Parathyroid adenoma (tissue), 2 donors: ENCODE measurements around the gene CWC27.

Experiments
- H2AFZ ChIP-seq: fragments of 300-600 bp; sonication (generic); one replicate; pipeline ENCODE4 v1.7.0; 2017; ENCODE audit warnings: antibody characterized with exemption, mild to moderate bottlenecking
- H3K27ac ChIP-seq: fragments of 300-600 bp; sonication (generic); one replicate; pipeline ENCODE4 v1.7.0; 2017
- H3K27me3 ChIP-seq: fragments of 300-600 bp; sonication (generic); one replicate; pipeline ENCODE4 v1.7.0; 2017; ENCODE audit warnings: low read length; ENCODE audit not compliant: control insufficient read depth, insufficient read depth
- H3K36me3 ChIP-seq: fragments of 300-600 bp; sonication (generic); one replicate; pipeline ENCODE4 v1.7.0; 2017; ENCODE audit warnings: low read length; ENCODE audit not compliant: control insufficient read depth, insufficient read depth
- H3K4me1 ChIP-seq: fragments of 300-600 bp; sonication (generic); one replicate; pipeline ENCODE4 v1.7.0; 2017; ENCODE audit warnings: control low read depth
- H3K4me2 ChIP-seq: fragments of 300-600 bp; sonication (generic); one replicate; pipeline ENCODE4 v1.7.0; 2017; ENCODE audit warnings: low read length
- H3K4me3 ChIP-seq: fragments of 300-600 bp; sonication (generic); one replicate; pipeline ENCODE4 v1.7.0; 2017; ENCODE audit warnings: low read depth, low read length
- H3K79me2 ChIP-seq: fragments of 300-600 bp; sonication (generic); one replicate; pipeline ENCODE4 v1.7.0; 2017; ENCODE audit warnings: control low read depth
- H3K9ac ChIP-seq: fragments of 300-600 bp; sonication (generic); one replicate; pipeline ENCODE4 v1.7.0; 2017; ENCODE audit warnings: mild to moderate bottlenecking
- H3K9me3 ChIP-seq: fragments of 300-600 bp; sonication (generic); one replicate; pipeline ENCODE4 v1.7.0; 2017; ENCODE audit warnings: low read length; ENCODE audit not compliant: control insufficient read depth
- TF ChIP-seq, protein P1 (sequence below): fragments of 300-600 bp; sonication (generic); IDR thresholded peaks from one replicate; pipeline ENCODE4 v1.7.0; 2017; ENCODE audit warnings: antibody characterized with exemption, mild to moderate bottlenecking
- donor health status: primary hyperparathyroidism.

The CWC27 gene

DNA sequence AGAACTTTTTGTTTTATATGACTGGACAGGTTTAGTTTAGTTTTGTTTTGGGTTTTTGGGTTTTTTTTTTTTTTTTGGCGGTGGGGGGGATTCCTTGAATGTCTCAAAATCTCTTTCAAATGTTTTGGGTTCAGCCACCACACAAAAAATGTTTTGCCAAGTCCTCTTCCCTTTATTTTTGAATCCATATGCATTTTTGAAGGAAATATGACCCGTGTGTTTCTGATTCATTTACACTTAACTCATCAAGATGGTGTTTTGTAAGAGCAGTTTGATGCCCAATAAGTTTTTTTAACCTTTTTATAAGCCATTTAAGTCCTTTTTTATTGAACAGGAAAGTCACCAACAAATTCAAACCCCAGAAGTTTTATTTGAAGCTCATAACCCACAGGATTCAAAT, 209.8 kb downstream of the CWC27 start:
- no peaks in the 10 kb centered on the region for H3K9me3 ChIP-seq
- H3K4me1 ChIP-seq = no peaks in the 10 kb centered on the region
- TF ChIP-seq, protein P1, sequence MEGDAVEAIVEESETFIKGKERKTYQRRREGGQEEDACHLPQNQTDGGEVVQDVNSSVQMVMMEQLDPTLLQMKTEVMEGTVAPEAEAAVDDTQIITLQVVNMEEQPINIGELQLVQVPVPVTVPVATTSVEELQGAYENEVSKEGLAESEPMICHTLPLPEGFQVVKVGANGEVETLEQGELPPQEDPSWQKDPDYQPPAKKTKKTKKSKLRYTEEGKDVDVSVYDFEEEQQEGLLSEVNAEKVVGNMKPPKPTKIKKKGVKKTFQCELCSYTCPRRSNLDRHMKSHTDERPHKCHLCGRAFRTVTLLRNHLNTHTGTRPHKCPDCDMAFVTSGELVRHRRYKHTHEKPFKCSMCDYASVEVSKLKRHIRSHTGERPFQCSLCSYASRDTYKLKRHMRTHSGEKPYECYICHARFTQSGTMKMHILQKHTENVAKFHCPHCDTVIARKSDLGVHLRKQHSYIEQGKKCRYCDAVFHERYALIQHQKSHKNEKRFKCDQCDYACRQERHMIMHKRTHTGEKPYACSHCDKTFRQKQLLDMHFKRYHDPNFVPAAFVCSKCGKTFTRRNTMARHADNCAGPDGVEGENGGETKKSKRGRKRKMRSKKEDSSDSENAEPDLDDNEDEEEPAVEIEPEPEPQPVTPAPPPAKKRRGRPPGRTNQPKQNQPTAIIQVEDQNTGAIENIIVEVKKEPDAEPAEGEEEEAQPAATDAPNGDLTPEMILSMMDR = no peak
- no peak overlapping the region for H3K4me3 ChIP-seq
- no peaks in the 10 kb centered on the region for H3K27me3 ChIP-seq
- no peak overlapping the region for H3K4me2 ChIP-seq
- H3K27ac ChIP-seq = no peak overlapping the region
- no peak overlapping the region for H2AFZ ChIP-seq
- H3K79me2 ChIP-seq = no peaks in the 10 kb centered on the region
- no peak overlapping the region for H3K9ac ChIP-seq
- H3K36me3 ChIP-seq = no peaks in the 10 kb centered on the region

DNA sequence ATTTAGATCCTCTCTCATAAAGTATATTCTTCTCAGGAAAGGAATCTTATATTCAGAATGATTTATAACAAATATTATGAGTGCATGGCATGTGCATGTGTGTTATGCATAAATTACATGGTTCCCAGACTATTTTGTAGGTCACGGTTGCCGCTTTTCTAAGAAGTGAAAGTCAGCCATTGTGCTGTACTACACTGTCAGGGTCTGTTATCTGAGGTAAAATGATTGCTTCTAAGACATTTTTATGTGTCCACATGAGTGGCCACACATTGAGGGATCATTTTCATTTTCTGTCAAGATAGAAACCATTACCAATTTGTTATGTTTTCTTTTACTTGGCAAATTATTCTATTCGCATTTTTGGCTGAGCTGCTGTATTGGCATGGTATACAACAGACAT, 210.8 kb downstream of the CWC27 start:
- H3K27me3 ChIP-seq = no peaks in the 10 kb centered on the region
- H3K9me3 ChIP-seq = no peaks in the 10 kb centered on the region
- H3K36me3 ChIP-seq = no peaks in the 10 kb centered on the region
- TF ChIP-seq, protein P1 = no peak
- H3K27ac ChIP-seq = no peak overlapping the region
- H3K4me1 ChIP-seq = no peaks in the 10 kb centered on the region
- no peaks in the 10 kb centered on the region for H3K79me2 ChIP-seq
- no peak overlapping the region for H3K4me3 ChIP-seq
- H3K4me2 ChIP-seq = no peak overlapping the region
- no peak overlapping the region for H2AFZ ChIP-seq
- no peak overlapping the region for H3K9ac ChIP-seq

DNA sequence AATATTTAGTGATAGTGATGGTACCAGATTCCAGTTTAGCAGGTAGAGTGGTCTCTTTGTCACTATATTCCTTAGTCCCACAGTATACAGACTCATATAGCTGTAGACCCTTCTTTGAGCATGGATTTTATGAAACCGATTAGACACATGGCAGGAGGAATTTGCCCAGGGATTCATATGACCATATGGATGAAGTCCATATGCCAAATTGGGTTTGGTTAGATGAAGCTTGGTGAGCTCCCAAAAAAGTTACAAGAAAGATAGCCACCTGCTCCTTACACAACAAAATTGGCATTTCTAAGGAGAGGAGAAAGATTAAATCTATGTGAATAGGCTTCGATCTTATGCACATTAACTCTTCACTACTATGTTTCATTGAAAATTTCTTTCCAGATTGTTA, 211.4 kb downstream of the CWC27 start:
- no peaks in the 10 kb centered on the region for H3K9me3 ChIP-seq
- H3K27ac ChIP-seq = no peak overlapping the region
- H2AFZ ChIP-seq = no peak overlapping the region
- no peaks in the 10 kb centered on the region for H3K4me1 ChIP-seq
- H3K9ac ChIP-seq = no peak overlapping the region
- no peaks in the 10 kb centered on the region for H3K27me3 ChIP-seq
- TF ChIP-seq, protein P1 = no peak
- H3K36me3 ChIP-seq = no peaks in the 10 kb centered on the region
- H3K4me3 ChIP-seq = no peak overlapping the region
- H3K79me2 ChIP-seq = no peaks in the 10 kb centered on the region
- no peak overlapping the region for H3K4me2 ChIP-seq

DNA sequence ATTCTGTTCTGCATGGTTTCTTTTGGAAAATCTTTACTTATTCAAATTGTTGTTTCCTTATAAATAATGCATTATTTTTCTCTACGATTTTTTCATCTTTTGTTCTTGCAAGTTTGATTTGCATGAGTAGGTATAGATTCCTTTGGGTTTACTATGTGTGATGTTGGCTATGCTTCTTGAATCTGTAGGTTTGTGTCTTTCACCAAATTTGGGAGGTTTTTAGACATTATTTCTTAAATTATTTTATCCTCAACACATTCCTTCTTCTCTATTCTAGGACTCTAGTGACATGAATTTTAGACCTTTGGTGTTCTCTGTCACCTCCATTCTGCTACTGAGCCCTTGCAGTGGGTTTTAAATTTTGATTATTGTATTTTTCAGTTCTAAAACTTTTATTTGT, 219.0 kb downstream of the CWC27 start:
- H3K27ac ChIP-seq = no peak overlapping the region
- H3K27me3 ChIP-seq = no peaks in the 10 kb centered on the region
- no peak overlapping the region for H3K9ac ChIP-seq
- no peak overlapping the region for H3K4me3 ChIP-seq
- no peak overlapping the region for H2AFZ ChIP-seq
- TF ChIP-seq, protein P1 = no peak
- no peaks in the 10 kb centered on the region for H3K36me3 ChIP-seq
- H3K9me3 ChIP-seq = no peaks in the 10 kb centered on the region
- no peak overlapping the region for H3K4me2 ChIP-seq
- no peaks in the 10 kb centered on the region for H3K79me2 ChIP-seq
- H3K4me1 ChIP-seq = no peaks in the 10 kb centered on the region

DNA sequence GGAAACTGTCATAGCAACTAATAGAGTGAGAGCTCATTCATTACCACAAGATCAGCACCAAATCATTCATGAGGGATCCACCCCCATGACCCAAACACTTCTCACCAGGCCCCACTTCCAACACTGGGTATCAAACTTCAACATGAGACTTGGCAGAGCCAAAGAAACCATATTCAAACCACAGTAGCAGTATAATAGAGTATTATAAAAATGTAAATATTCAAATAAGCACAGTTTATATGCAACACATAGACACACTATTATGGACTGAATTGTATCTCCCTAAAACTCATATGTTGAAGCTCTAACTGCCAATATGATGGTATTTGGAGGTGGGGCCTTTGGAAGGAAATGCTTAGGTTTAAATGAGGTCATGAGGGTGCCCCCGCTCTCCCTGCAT, 240.5 kb downstream of the CWC27 start:
- no peaks in the 10 kb centered on the region for H3K9me3 ChIP-seq

More for the DNA sequence above, 240.5 kb downstream of the CWC27 start:
- Histone ChIP-seq H3K4me2 (no peak overlapping the region), H2AFZ (no peak overlapping the region), H3K36me3 (no peaks in the 10 kb centered on the region), H3K79me2 (no peaks in the 10 kb centered on the region), H3K27ac (no peak overlapping the region), H3K27me3 (no peaks in the 10 kb centered on the region), H3K4me1 (peaks cover 4% of the 10 kb centered on the region), H3K9ac (no peak overlapping the region), H3K4me3 (no peak overlapping the region)
- TF ChIP-seq, protein P1 = no peak
